ENCODE data around the gene ZNF804A.

Gene ZNF804A

GRCh38 chr2:184920451-184920965 is 322.2 kb downstream of the ZNF804A start:
- TF ChIP-seq CTCF (IDR thresholded peaks at IDR 0.05; ENCODE audit: low read depth, low read length, missing control alignments): no peak
- no peak for DNase-seq (ENCODE audit: low read depth)
- no peak overlapping the region for H3K4me3 ChIP-seq (ENCODE audit: low read depth, low read length)

- no peak overlapping the region for H3K4me3 ChIP-seq (ENCODE audit: low read depth, low read length)
- no peak for TF ChIP-seq CTCF (IDR thresholded peaks at IDR 0.05; ENCODE audit: low read depth, low read length, missing control alignments)
- no peak for DNase-seq (ENCODE audit: low read depth)
Measured at GRCh38 chr2:184921676-184922075, 323.3 kb downstream of the ZNF804A start.

- no peak overlapping the region for H3K4me3 ChIP-seq (ENCODE audit: low read depth, low read length)
- TF ChIP-seq CTCF (IDR thresholded peaks at IDR 0.05; ENCODE audit: low read depth, low read length, missing control alignments): no peak
- no peak for DNase-seq (ENCODE audit: low read depth)
Measured at GRCh38 chr2:184923751-184924150, 325.4 kb downstream of the ZNF804A start.

- no peak for TF ChIP-seq CTCF (IDR thresholded peaks at IDR 0.05; ENCODE audit: low read depth, low read length, missing control alignments)
- no peak for DNase-seq (ENCODE audit: low read depth)
Measured at GRCh38 chr2:184927040-184927439, 328.7 kb downstream of the ZNF804A start.

GRCh38 chr2:184936761-184937160 is 338.4 kb downstream of the ZNF804A start:
- no peak overlapping the region for H3K4me3 ChIP-seq (ENCODE audit: low read depth, low read length)
- DNase-seq (ENCODE audit: low read depth): no peak
- no peak for TF ChIP-seq CTCF (IDR thresholded peaks at IDR 0.05; ENCODE audit: low read depth, low read length, missing control alignments)

More at GRCh38 chr2:184927040-184927439, 328.7 kb downstream of the ZNF804A start:
- H3K4me3 ChIP-seq (ENCODE audit: low read depth, low read length): no peak overlapping the region

GRCh38 chr2:184938221-184938985 is 340.1 kb downstream of the ZNF804A start:
- no peak overlapping the region for H3K4me3 ChIP-seq (ENCODE audit: low read depth, low read length)
- DNase-seq (ENCODE audit: low read depth): no peak
- no peak for TF ChIP-seq CTCF (IDR thresholded peaks at IDR 0.05; ENCODE audit: low read depth, low read length, missing control alignments)

GRCh38 chr2:184945326-184945725 is 347.0 kb downstream of the ZNF804A start:
- TF ChIP-seq CTCF (IDR thresholded peaks at IDR 0.05; ENCODE audit: low read depth, low read length, missing control alignments): no peak
- no peak overlapping the region for H3K4me3 ChIP-seq (ENCODE audit: low read depth, low read length)
- DNase-seq (ENCODE audit: low read depth): no peak

Data from GM12864 (cell line).